T-helper 1 cell treated with Interleukin-12 subunit alpha and Interleukin-12 subunit beta and Interleukin-4 antibody, amounts not matched to agents 30 ng/mL and 1 ng/mL, for 36 hours (primary cell): ENCODE results near the gene SLC38A8. TPM values are rescaled to one million over a fixed set of nuclear protein-coding genes. Genes with fewer than 3 reads are reported as not detected.

ENCODE experiments used
- intact Hi-C: fragments of 100-400 bp; cut with micrococcal nuclease; formaldehyde crosslinking; loops from one replicate; pipeline ENCODE4 v1.15.1; 2024
- total RNA-seq: library from RNA; stranded (reverse); gene quantifications from 2 replicates; pipeline ENCODE4 v1.2.3, GENCODE V29; 2022

SLC38A8 gene
- total RNA-seq = not detected in 2 replicates

DNA sequence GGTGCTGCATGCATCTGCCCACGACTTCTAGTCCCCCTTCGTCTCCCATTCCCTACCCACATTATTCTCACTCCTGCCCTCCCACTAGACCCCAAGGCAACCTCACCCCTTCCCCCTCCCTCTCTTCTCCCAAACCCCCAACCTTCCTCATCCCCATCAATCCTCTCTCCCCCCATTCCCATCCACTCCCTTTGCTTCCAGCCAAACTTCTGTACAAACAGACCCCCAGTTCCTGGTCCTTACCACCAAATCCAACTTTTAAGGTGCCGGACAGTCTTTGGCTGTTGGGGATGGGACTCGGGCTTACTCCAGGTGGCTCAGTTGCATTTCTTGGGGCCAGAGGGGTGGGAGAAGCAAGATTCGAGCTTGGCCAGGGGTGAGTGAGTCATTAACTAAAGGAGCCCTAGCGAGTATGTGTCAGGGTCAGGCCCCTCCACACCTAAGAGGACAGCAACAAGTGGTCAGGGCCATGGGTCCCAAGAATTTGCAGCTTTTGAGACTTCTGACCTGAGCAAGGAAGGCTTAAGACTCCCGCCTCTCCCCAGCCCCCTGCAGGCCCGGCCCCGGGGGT is at the start of gene SLC38A8:
Gene SLC38A8, minus strand, starts transcription at position 488 of the 571 bp plus-strand sequence. CDS start 638 bp downstream, outside the sequence.
- intact Hi-C loops = no loop called here

DNA sequence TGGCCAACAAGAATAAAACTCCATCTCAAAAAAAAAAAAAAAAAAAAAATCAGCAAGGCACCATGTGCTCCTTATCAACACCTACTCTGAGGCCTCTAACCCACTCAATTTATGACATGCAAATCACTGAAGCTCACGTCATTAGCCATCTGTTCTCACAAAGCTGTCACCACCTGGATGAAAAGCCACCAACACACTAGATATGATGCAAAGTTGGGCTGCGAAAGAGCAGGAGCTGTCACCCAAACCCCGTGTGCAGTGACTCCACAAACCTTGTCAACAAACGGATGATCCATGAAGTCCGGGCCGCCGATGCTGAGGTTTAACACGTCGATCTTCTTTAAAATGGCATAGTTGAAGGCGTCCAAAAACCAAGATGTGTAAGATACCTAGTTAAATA is 48.9 kb upstream of the SLC38A8 start:
- intact Hi-C loops = no loop called here

DNA sequence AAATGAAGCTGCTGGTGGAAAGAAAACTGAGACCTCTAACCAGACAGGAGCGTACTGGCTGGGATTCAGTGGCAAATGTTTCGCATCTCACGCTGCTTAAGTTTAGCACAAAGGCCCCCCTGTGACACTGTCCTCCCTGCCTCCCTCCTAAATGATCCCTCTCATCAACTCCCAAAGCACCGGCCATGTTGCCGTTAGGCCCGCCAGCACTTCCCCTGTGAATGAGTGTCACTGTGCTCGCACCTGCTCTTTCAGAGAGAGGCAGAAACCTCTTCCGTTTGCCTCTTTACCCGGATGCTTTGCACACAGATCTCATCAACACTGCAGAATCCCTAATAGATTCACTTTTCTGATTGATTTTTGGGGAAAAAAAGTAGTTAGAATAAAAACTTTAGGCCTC is 47.6 kb upstream of the SLC38A8 start:
- intact Hi-C loops = no loop called here

GRCh38 chr16:84088695-84089395 is 46.2 kb upstream of the SLC38A8 start:
- intact Hi-C loops = loop anchor here (1.0 kb wide), 4 partner anchors 10 to 98 kb away; partner anchors contain the start of genes MBTPS1 and TAF1C

GRCh38 chr16:84087466-84088151 is 45.0 kb upstream of the SLC38A8 start:
- intact Hi-C loops = loop anchor here (1.0 kb wide), 4 partner anchors 12 to 100 kb away; partner anchors contain the start of genes MBTPS1 and TAF1C

GRCh38 chr16:84087001-84087400 is 44.4 kb upstream of the SLC38A8 start:
- intact Hi-C loops = no loop called here

- intact Hi-C loops = no loop called here
Observed at GRCh38 chr16:84086341-84086740, 43.7 kb upstream of the SLC38A8 start.

DNA sequence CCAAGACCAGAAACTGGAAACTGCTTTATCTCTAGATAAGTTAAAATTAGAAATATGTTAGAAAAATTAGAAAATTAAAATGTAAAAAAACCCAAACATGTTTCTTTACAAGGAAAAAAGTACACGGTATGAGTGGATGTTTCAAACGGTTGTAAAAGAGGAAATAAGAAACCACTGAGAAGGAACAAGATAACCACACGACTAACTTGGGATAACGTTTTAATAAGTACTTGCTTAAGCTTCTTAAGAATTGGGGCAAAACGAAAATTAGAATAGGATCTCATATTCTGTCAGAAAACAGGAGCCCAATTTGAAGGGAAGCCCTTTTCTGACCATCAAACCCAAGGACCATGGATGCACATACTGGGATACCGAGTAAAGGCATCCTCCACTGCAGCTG is 43.2 kb upstream of the SLC38A8 start:
- intact Hi-C loops = no loop called here

DNA sequence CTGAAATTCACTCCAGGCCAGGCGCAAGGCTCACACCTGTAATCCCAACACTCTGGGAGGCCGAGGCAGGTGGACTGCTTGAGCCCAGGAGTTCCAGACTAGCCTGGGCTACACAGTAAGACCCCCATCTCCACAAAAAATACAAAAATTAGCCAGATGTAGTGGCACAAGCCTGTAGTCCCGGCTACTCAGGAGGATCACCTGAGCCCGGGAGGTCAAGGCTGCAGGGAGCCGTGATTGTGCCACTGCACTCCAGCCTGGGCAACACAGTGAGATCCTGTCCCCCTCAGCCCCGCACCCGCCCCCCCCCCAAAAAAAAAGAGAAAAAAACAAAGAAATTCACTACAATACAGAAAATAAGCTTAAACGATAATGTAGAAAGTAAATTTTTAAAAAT is 42.7 kb upstream of the SLC38A8 start:
- intact Hi-C loops = no loop called here

DNA sequence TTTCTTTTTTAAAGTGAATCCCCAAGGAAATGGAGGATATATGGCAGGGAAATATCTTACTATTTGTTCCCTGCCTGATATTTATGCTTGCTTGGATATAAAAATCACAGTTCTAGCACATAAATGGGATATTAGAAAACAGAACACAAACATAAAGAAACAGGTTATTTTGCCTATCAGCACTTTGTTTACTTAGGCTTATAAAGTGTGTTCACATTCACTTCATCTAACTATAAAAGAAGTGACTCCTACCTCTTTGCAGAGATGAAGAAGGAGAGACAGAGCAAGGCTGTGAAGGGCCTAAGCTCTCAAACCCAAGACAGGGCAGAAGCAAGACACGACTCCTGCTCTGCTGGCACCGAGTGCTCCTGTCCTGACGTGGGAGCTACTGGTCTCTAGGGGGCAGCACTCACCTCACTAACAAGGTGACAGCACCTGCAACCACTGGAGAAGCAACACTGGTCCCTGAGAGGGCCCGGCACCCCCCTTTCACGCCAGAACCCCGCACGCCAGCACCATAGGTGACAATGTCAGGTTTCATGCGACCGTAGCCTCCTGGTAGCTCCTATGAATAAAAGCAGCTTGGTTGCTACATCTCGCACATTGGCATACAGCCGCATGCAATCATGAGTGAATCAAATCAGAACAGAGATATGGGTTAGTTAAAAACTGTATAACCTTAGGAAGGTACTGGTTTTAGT is 42.1 kb upstream of the SLC38A8 start:
- intact Hi-C loops = loop anchor here (1.0 kb wide), 4 partner anchors 15 to 103 kb away; partner anchors contain the start of genes MBTPS1 and TAF1C

- intact Hi-C loops = no loop called here
Observed at GRCh38 chr16:84082835-84083569, 40.4 kb upstream of the SLC38A8 start.

GRCh38 chr16:84082110-84082509 is 39.5 kb upstream of the SLC38A8 start:
- intact Hi-C loops = no loop called here

DNA sequence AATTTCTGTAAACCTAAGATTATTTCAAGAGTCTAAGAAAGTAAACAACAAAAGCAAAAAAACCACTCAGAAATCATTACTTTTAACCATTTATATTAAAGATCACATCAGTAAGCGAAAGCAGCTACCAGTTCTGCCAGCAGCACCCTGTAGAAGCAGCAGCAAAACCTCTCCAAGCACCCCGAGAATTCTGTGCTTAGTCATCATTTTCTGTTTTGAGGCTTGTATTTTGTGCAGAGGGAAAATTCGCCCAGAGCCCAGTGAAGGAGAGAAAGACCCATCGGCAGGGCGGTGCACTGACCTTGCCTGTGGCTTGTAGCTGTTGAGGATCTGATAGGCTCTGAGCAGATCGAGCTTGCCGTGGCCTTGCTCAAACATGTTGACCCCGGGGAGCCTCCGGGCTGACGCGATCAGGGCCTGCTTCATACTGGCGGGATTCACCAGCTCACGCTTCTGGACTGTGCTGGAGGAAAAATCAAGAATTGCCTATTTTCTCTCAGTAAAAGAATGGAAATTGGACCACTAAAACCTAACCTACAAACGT is 38.9 kb upstream of the SLC38A8 start:
- intact Hi-C loops = no loop called here

DNA sequence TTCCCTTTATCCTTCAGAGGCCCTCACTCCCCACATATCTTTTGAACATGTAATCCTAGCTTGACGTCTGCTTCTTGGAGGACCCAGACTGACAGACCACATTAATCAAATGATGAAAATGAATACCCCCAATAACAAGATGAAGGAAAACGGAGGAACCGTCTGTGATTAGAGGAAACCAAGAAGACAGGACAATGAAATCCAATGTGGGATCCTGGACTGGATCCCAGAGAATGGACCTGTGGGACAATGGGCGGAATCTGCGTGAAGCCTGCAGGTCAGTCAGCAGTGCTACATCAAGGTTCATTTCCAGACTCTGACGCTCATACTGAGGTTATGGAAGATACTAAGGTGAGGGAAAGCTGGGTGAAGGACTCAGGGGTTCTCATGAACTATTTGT is 38.2 kb upstream of the SLC38A8 start:
- intact Hi-C loops = no loop called here

- intact Hi-C loops = no loop called here
Observed at GRCh38 chr16:84080378-84080777, 37.8 kb upstream of the SLC38A8 start.

DNA sequence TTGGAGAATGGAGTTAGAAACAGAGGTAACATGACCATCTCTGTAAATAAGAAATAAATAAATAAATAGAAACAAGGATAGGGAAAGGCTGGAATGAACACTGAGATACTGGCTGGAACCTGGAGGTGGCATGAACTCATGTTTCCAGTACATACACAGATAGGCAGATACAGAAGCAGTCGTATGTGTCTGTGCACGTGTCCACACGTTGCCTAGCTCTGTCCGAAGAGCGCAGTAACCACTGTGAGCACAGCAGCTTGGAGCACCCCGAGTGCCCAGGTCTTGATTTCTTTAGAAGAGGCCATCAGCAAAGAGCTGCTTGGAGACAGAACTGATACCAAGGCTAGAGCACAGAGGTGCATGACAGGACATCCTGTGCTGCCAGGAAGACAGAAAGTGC is 37.1 kb upstream of the SLC38A8 start:
- intact Hi-C loops = no loop called here

DNA sequence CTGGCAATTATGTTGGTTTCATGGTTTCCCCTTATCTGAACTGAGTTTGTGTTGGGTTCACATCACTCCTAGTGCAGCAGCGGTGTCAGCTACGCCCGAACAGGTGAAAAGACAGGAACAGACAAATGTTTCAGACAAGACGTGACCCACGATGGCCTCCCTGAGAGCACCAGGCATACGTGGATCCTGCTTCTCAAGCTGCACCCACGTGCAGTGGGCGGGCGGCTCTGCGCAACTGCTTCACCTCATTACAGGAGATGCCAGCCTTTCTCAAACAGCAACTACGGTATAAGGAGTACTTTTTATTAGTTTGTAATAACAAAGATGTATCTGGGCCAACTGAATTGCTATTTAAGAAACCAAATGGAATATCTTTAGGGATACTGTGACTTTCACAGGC is 32.8 kb upstream of the SLC38A8 start:
- intact Hi-C loops = no loop called here

DNA sequence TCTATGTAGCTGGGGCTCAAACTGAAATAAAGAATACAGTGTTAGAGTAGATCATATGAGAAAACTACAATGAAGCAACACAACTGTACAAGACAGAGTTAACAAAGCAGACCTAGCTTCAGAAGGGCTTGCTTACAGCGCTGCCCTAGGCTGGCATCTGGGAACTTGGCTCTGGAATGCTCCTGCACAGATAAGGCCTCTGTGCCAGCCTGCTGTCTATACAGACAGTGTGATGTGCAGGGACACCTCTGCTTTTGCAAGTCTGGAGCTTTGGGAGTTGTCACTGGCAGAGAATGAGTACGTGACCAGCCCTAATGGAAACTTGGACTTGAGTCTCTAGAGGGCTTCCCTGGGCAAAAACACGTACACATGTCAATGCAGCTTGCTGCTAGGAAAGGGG is 32.1 kb upstream of the SLC38A8 start:
- intact Hi-C loops = no loop called here

DNA sequence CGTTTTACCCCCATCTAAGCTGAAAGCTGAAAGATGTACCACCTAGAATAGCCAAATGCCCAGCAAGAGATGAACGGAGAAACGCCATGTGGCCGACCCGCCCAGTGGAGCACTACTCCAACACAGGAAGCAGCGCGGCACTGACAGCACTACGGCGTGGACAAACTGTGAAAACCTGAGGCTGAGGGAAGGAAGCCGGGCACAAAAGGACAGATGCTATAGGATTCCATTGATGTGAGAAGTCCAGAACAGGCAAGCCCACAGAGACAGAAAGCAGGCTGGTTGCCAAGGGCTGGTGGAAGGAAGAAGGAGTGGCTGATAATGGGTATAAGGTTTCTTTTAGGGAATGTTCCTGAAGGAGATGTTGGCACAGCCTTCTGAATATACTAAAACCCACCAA is 29.4 kb upstream of the SLC38A8 start:
- intact Hi-C loops = no loop called here

GRCh38 chr16:84071121-84071520 is 28.5 kb upstream of the SLC38A8 start:
- intact Hi-C loops = no loop called here

DNA sequence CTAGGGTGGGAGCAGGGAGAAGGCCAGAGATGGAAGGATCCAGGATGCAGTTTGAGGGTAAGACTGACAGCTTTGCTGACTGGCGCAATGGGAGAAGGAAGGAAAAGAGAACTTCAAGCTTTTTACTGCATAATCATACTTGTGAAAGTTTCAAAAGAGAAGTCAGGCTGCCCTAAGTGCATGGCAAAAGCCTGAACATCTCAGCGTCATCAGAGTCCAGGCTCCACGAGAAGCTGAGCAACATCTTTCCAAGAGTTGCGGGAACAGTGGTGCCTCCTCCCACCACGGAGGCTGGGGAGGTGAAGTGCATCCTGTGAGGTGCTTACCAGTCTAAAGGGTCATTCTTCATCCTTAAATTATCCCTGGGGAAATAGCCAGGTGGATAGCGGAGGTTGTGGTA is 26.9 kb upstream of the SLC38A8 start:
- intact Hi-C loops = no loop called here
